ENCODE data around the gene JDP2. TPM values are rescaled to one million over a fixed set of nuclear protein-coding genes. Genes with fewer than 3 reads are reported as not detected.

Gene JDP2
- total RNA-seq, 2 experiments from 2014 or later = 1.3 to 1.4 TPM

DNA sequence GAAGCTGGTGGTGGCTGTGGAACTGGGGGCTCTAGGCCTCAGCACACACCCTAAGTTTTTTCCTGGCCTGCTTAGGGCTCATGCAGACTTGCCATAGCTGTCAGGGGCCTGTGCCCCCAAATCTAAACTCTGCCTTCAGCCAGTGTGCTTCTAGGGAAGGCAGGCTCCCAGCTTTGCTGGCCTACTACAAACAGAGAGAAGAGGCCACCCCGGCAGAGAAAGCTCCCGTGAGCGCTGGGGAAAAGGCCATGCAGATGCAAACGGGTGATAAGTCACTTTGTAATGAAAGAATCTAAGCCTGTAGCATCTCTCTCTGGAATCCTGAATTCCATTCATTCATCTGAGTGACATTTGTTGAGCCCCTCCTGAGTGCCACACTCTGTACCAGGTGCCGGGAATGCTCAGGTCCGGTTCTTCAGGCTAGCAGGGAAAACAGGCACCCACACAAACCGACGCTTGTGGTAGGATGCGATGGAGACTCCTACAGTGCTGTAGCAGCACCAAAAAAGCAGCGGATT is 29.9 kb downstream of the JDP2 start:
- no peak overlapping the region for H3K27ac Mint-ChIP-seq
- TF ChIP-seq, protein P1, sequence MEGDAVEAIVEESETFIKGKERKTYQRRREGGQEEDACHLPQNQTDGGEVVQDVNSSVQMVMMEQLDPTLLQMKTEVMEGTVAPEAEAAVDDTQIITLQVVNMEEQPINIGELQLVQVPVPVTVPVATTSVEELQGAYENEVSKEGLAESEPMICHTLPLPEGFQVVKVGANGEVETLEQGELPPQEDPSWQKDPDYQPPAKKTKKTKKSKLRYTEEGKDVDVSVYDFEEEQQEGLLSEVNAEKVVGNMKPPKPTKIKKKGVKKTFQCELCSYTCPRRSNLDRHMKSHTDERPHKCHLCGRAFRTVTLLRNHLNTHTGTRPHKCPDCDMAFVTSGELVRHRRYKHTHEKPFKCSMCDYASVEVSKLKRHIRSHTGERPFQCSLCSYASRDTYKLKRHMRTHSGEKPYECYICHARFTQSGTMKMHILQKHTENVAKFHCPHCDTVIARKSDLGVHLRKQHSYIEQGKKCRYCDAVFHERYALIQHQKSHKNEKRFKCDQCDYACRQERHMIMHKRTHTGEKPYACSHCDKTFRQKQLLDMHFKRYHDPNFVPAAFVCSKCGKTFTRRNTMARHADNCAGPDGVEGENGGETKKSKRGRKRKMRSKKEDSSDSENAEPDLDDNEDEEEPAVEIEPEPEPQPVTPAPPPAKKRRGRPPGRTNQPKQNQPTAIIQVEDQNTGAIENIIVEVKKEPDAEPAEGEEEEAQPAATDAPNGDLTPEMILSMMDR (IDR thresholded peaks at IDR 0.05) = no peak
- POLR2A ChIA-PET = no interaction called here
- no peaks in the 10 kb centered on the region for H3K36me3 Mint-ChIP-seq (ENCODE audit: low read depth)
- no peak for ATAC-seq
- DNase-seq = no peak
- H3K9me3 Mint-ChIP-seq = no peaks in the 10 kb centered on the region
- CTCF ChIA-PET = no interaction called here
- intact Hi-C loops (cut with micrococcal nuclease) = no loop called here
- H3K4me1 Mint-ChIP-seq (ENCODE audit: low read depth) = no peaks in the 10 kb centered on the region
- no peak overlapping the region for H3K4me3 Mint-ChIP-seq
- no peaks in the 10 kb centered on the region for H3K27me3 Mint-ChIP-seq

DNA sequence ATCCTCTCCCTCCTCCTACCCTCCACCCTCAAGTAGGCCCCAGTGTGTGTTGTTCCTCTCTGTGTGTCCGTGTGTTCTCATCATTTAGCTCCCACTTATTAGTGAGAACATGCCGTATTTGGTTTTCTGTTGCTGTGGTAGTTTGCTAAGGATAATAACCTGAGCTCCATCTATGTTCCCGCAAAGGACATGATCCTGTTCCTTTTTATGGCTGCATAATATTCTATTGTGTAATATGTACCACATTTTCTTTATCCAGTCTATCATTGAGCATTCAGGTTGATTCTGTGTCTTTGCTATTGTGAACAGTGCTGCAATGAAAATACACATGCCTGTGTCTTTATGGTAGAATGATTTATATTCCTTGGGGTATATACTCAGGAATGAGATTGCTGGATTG is 30.5 kb downstream of the JDP2 start:
- ChIA-PET POLR2A (no interaction called here), CTCF (no interaction called here)
- TF ChIP-seq, protein P1 (IDR thresholded peaks at IDR 0.05) = no peak
- no peak overlapping the region for H3K27ac Mint-ChIP-seq
- no peaks in the 10 kb centered on the region for H3K9me3 Mint-ChIP-seq
- H3K4me3 Mint-ChIP-seq = no peak overlapping the region
- H3K27me3 Mint-ChIP-seq = no peaks in the 10 kb centered on the region
- ATAC-seq (no peak), DNase-seq (no peak)
- no peaks in the 10 kb centered on the region for H3K36me3 Mint-ChIP-seq (ENCODE audit: low read depth)
- H3K4me1 Mint-ChIP-seq (ENCODE audit: low read depth) = no peaks in the 10 kb centered on the region
- intact Hi-C loops (cut with micrococcal nuclease) = no loop called here

- TF ChIP-seq, protein P1 (IDR thresholded peaks at IDR 0.05) = no peak
- no peaks in the 10 kb centered on the region for H3K27me3 Mint-ChIP-seq
- no peaks in the 10 kb centered on the region for H3K9me3 Mint-ChIP-seq
- DNase-seq = no peak
- no peaks in the 10 kb centered on the region for H3K36me3 Mint-ChIP-seq (ENCODE audit: low read depth)
- no peak overlapping the region for H3K27ac Mint-ChIP-seq
- H3K4me3 Mint-ChIP-seq = no peak overlapping the region
- ChIA-PET POLR2A (no interaction called here), CTCF (no interaction called here)
- ATAC-seq = no peak
- intact Hi-C loops (cut with micrococcal nuclease) = no loop called here
- no peaks in the 10 kb centered on the region for H3K4me1 Mint-ChIP-seq (ENCODE audit: low read depth)
Measured at GRCh38 chr14:75459099-75459741, 31.4 kb downstream of the JDP2 start.

DNA sequence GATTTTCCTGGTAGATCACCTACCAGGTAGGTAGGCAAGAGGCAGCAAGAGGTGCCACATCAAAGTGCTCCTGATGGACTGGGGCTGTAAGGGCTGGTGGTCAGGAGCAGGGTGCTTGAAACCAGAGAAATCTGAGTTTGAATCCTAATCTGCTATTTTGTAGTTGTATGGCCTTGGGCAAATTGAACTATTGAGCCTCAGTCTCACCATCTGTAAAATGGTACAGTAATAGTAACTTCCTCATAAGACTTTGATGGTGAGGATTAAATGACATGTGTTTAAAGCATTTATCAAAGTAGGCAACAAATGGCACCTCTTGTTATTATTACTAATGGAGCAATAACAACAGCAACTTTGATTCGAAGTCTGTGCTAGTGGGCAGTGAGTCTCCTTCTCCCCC is 32.0 kb downstream of the JDP2 start:
- no peaks in the 10 kb centered on the region for H3K27me3 Mint-ChIP-seq
- no peak overlapping the region for H3K27ac Mint-ChIP-seq
- H3K4me1 Mint-ChIP-seq (ENCODE audit: low read depth) = no peaks in the 10 kb centered on the region
- intact Hi-C loops (cut with micrococcal nuclease) = no loop called here
- ChIA-PET POLR2A (no interaction called here), CTCF (no interaction called here)
- H3K9me3 Mint-ChIP-seq = no peaks in the 10 kb centered on the region
- H3K36me3 Mint-ChIP-seq (ENCODE audit: low read depth) = no peaks in the 10 kb centered on the region
- ATAC-seq (no peak), DNase-seq (no peak)
- TF ChIP-seq, protein P1 (IDR thresholded peaks at IDR 0.05) = no peak
- H3K4me3 Mint-ChIP-seq = no peak overlapping the region

GRCh38 chr14:75460394-75460793 is 32.6 kb downstream of the JDP2 start:
- Mint-ChIP-seq H3K27ac (no peak overlapping the region), H3K4me3 (no peak overlapping the region), H3K4me1 (ENCODE audit: low read depth) (no peaks in the 10 kb centered on the region), H3K27me3 (no peaks in the 10 kb centered on the region), H3K36me3 (ENCODE audit: low read depth) (no peaks in the 10 kb centered on the region), H3K9me3 (no peaks in the 10 kb centered on the region)
- intact Hi-C loops (cut with micrococcal nuclease) = no loop called here
- ChIA-PET POLR2A (no interaction called here), CTCF (no interaction called here)
- DNase-seq (no peak), ATAC-seq (no peak)
- TF ChIP-seq, protein P1 (IDR thresholded peaks at IDR 0.05) = no peak
